B cell (primary cell): ENCODE measurements around the gene IL1R2.

Experiments used
- CTCF ChIP-seq: fragments of 200-600 bp; IDR thresholded peaks from one replicate; pipeline ENCODE4 v1.8.0; 2022; ENCODE audit warnings: antibody characterized with exemption, mild to moderate bottlenecking
- EZH2 ChIP-seq: IDR thresholded peaks from 2 replicates; pipeline ENCODE4 v1.6.1; 2012; ENCODE audit warnings: borderline replicate concordance, low read depth, mild to moderate bottlenecking, moderate library complexity, low read length; ENCODE audit not compliant: insufficient read depth, poor library complexity, severe bottlenecking

GRCh38 chr2:102024410-102024809, 32.6 kb downstream of the IL1R2 start:
- TF ChIP-seq CTCF: no peak
- TF ChIP-seq EZH2: no peak
